ENCODE measurements around the gene FLNA. TPM values are rescaled to one million over a fixed set of nuclear protein-coding genes. Genes with fewer than 3 reads are reported as not detected.

The FLNA gene
- total and polyA plus RNA-seq, 9 of the 15 experiments (the other 6 are each of a cell fraction or from before 2014, with no cell fraction given) = 6.2 to 735 (median 135) TPM

- TF ChIP-seq MGA (IDR thresholded peaks at IDR 0.05) (peak; percentile 89), IRF1 (CRISPR knock-in tag; IDR thresholded peaks at IDR 0.05; ENCODE audit: borderline replicate concordance) (peak; percentile 17; the same call in 1 of the 2 replicates), ILF3 (IDR thresholded peaks at IDR 0.05; ENCODE audit: borderline replicate concordance) (no peak), RBBP5 (IDR thresholded peaks at IDR 0.05; ENCODE audit: borderline replicate concordance, insufficient read depth, low read length, poor library complexity, severe bottlenecking) (peak; percentile 51), ZBTB17 (CRISPR knock-in tag; IDR thresholded peaks at IDR 0.05) (0 out of 2 replicates have a peak, but pooled peaks have one; percentile 15), HCFC1 (IDR thresholded peaks at IDR 0.05; ENCODE audit: low read depth, low read length) (peak; percentile 25; the same call in 1 of the 2 replicates), ZBTB11 (CRISPR knock-in tag; IDR thresholded peaks at IDR 0.05) (peak in 1 of 3 experiments; percentile 72; a peak in 1 of 6 replicates), ELF1 (tag; IDR thresholded peaks at IDR 0.05) (peak; percentile 71)
These were observed 24.5 kb upstream of the FLNA start (continued) for GRCh38 chrX:154398668-154399526.
